IMR-90 (cell line): ENCODE results near the gene AKAP13. TPM values are rescaled to one million over a fixed set of nuclear protein-coding genes. Genes with fewer than 3 reads are reported as not detected.

ENCODE experiments used
- ATAC-seq: fragments of 200-7000 bp; cut with Tn5 transposase; 2 replicates; pipeline ENCODE4 v1.9.1; 2020; ENCODE audit warnings: low read depth, mild to moderate bottlenecking, moderate library complexity
- BruUV-seq: library from RNA; stranded (reverse); fragments of 400-500 nt; replicated peaks from 2 replicates; lab custom pipeline; 2021; lab: Mats Ljungman, UMichigan
- CTCF ChIA-PET: fragments of 300-600 bp; formaldehyde crosslinking; extraction: SDS; loops from one replicate; lab custom pipeline; 2021; ENCODE audit warnings: antibody characterized with exemption; lab: Yijun Ruan, JAX
- POLR2A ChIA-PET: fragments of 300-600 bp; sonication (Branson Sonifier 250); formaldehyde crosslinking; loops from one replicate; lab custom pipeline; 2022; ENCODE audit warnings: antibody characterized with exemption; ENCODE audit not compliant: unreplicated experiment; lab: Charles Lee
- DNase-seq: peaks from one replicate; pipeline ENCODE4 v3.0.0; 2013
- H2AFZ ChIP-seq: replicated peaks from 2 replicates; pipeline ENCODE3; 2013; ENCODE audit warnings: low read length, mild to moderate bottlenecking; ENCODE audit not compliant: poor library complexity
- H2AK5ac ChIP-seq: 2 replicates; pipeline ENCODE4 v1.6.1; 2013; ENCODE audit warnings: low read depth, low read length, inconsistent platforms
- H2AK9ac ChIP-seq: replicated peaks from 2 replicates; pipeline ENCODE3; 2013; ENCODE audit warnings: mild to moderate bottlenecking, low read depth, low read length, moderate library complexity; ENCODE audit not compliant: poor library complexity
- H2BK120ac ChIP-seq: 2 replicates; pipeline ENCODE4 v1.6.1; 2013; ENCODE audit warnings: low read depth, low read length, inconsistent platforms
- H2BK15ac ChIP-seq: 3 replicates; pipeline ENCODE4 v1.6.1; 2013; ENCODE audit warnings: low read depth, low read length, inconsistent platforms
- H2BK20ac ChIP-seq: 2 replicates; pipeline ENCODE4 v1.6.1; 2013; ENCODE audit warnings: low read depth, mild to moderate bottlenecking, inconsistent platforms, low read length, moderate library complexity
- H2BK5ac ChIP-seq: 2 replicates; pipeline ENCODE4 v1.6.1; 2013; ENCODE audit warnings: mild to moderate bottlenecking, low read depth, low read length, inconsistent platforms; ENCODE audit not compliant: poor library complexity, severe bottlenecking
- H3K14ac ChIP-seq: replicated peaks from 2 replicates; pipeline ENCODE4 v1.6.1; 2013; ENCODE audit warnings: low read depth, low read length, inconsistent platforms
- H3K18ac ChIP-seq: 2 replicates; pipeline ENCODE4 v1.6.1; 2013; ENCODE audit warnings: low read depth, low read length, control low read depth
- H3K23ac ChIP-seq: 2 replicates; pipeline ENCODE4 v1.6.1; 2013; ENCODE audit warnings: low read depth, low read length, inconsistent platforms
- H3K27ac ChIP-seq: 2 replicates; pipeline ENCODE4 v1.5.1; 2013; ENCODE audit warnings: mild to moderate bottlenecking, control low read depth, low read length; ENCODE audit not compliant: insufficient read depth
- H3K27me3 ChIP-seq: 2 replicates; pipeline ENCODE4 v1.6.1; 2013; ENCODE audit warnings: low read length; ENCODE audit not compliant: control insufficient read depth, insufficient read depth
- H3K36me3 ChIP-seq: 2 replicates; pipeline ENCODE4 v1.6.1; 2013; ENCODE audit warnings: low read length, mixed read lengths; ENCODE audit not compliant: control insufficient read depth, insufficient read depth
- H3K4ac ChIP-seq: 2 replicates; pipeline ENCODE4 v1.6.1; 2013; ENCODE audit warnings: low read depth, low read length, inconsistent platforms
- H3K4me1 ChIP-seq: 2 replicates; pipeline ENCODE4 v1.6.1; 2013; ENCODE audit warnings: low read length, mixed read lengths; ENCODE audit not compliant: control insufficient read depth, insufficient read depth
- H3K4me2 ChIP-seq: 2 replicates; pipeline ENCODE4 v1.6.1; 2013; ENCODE audit warnings: low read depth, mild to moderate bottlenecking, control low read depth, low read length, moderate library complexity
- H3K4me3 ChIP-seq: 2 replicates; pipeline ENCODE4 v1.5.1; 2013; ENCODE audit warnings: low read depth, mild to moderate bottlenecking, control low read depth, low read length, moderate library complexity; ENCODE audit not compliant: insufficient read depth
- H3K56ac ChIP-seq: 2 replicates; pipeline ENCODE4 v1.6.1; 2013; ENCODE audit warnings: low read length, inconsistent platforms; ENCODE audit not compliant: insufficient read depth; ENCODE audit errors: extremely low read depth
- H3K79me1 ChIP-seq, 2 experiments: 2 replicates each; pipeline ENCODE4 v1.6.1; 2013; ENCODE audit warnings: low read length in 2 of 2, inconsistent platforms in 1 of 2, low read depth in 1 of 2
- H3K9ac ChIP-seq: 2 replicates; pipeline ENCODE4 v1.6.1; 2013; ENCODE audit warnings: low read depth, low read length, control low read depth
- H3K9me1 ChIP-seq: 2 replicates; pipeline ENCODE4 v1.6.1; 2013; ENCODE audit warnings: low read length, inconsistent platforms; ENCODE audit not compliant: insufficient read depth
- H3K9me3 ChIP-seq: 2 replicates; pipeline ENCODE4 v1.6.1; 2013; ENCODE audit warnings: low read length; ENCODE audit not compliant: control insufficient read depth, insufficient read depth
- H4K20me1 ChIP-seq: 2 replicates; pipeline ENCODE4 v1.6.1; 2013; ENCODE audit warnings: low read length, inconsistent platforms; ENCODE audit not compliant: insufficient read depth
- H4K5ac ChIP-seq: 2 replicates; pipeline ENCODE4 v1.6.1; 2013; ENCODE audit warnings: mild to moderate bottlenecking, low read depth, low read length, control low read depth
- H4K8ac ChIP-seq, 2 experiments: 2 replicates each; pipeline ENCODE4 v1.6.1; 2013; ENCODE audit warnings: low read depth in 2 of 2, low read length in 2 of 2, control low read depth in 1 of 2, inconsistent platforms in 1 of 2
- H4K91ac ChIP-seq: 2 replicates; pipeline ENCODE4 v1.6.1; 2013; ENCODE audit warnings: low read depth, low read length, inconsistent platforms; ENCODE audit not compliant: insufficient read depth
- BHLHE40 ChIP-seq: fragments of 150-350 bp; IDR thresholded peaks from 2 replicates; pipeline ENCODE4 v1.6.1; 2016; ENCODE audit warnings: mild to moderate bottlenecking, low read depth, low read length
- CEBPB ChIP-seq: IDR thresholded peaks from 2 replicates; pipeline ENCODE4 v1.6.1; 2012; ENCODE audit warnings: low read depth, low read length, improper control_type of control experiment
- CHD1 ChIP-seq: IDR thresholded peaks from 2 replicates; pipeline ENCODE4 v1.6.1; 2012; ENCODE audit warnings: low read depth, low read length, improper control_type of control experiment
- CTCF ChIP-seq: conservative IDR thresholded peaks from 2 replicates; pipeline ENCODE4 v1.5.1; 2012; ENCODE audit warnings: mild to moderate bottlenecking, low read depth, low read length, improper control_type of control experiment
- FOS ChIP-seq: fragments of 150-350 bp; IDR thresholded peaks from 2 replicates; pipeline ENCODE4 v1.6.1; 2016; ENCODE audit warnings: low read depth, low read length
- MAFK ChIP-seq: IDR thresholded peaks from 2 replicates; pipeline ENCODE4 v1.6.1; 2012; ENCODE audit warnings: low read depth, low read length, improper control_type of control experiment
- MAZ ChIP-seq: IDR thresholded peaks from 2 replicates; pipeline ENCODE4 v1.6.1; 2012; ENCODE audit warnings: low read depth, mild to moderate bottlenecking, low read length, improper control_type of control experiment, moderate library complexity, borderline replicate concordance
- NFE2L2 ChIP-seq: fragments of 150-350 bp; IDR thresholded peaks from 2 replicates; pipeline ENCODE4 v1.6.1; 2016; ENCODE audit warnings: low read depth, mild to moderate bottlenecking, low read length
- POLR2A ChIP-seq: IDR thresholded peaks from 2 replicates; pipeline ENCODE4 v1.6.1; 2012; ENCODE audit warnings: mild to moderate bottlenecking, low read depth, low read length
- RAD21 ChIP-seq: IDR thresholded peaks from 2 replicates; pipeline ENCODE4 v1.6.1; 2012; ENCODE audit warnings: low read length, improper control_type of control experiment
- RCOR1 ChIP-seq: IDR thresholded peaks from 2 replicates; pipeline ENCODE4 v1.6.1; 2012; ENCODE audit warnings: mild to moderate bottlenecking, low read length, improper control_type of control experiment; ENCODE audit not compliant: insufficient replicate concordance
- SMC3 ChIP-seq: fragments of 150-350 bp; IDR thresholded peaks from 2 replicates; pipeline ENCODE4 v1.6.1; 2016; ENCODE audit warnings: low read depth, mild to moderate bottlenecking, antibody characterized with exemption, low read length, moderate library complexity
- USF2 ChIP-seq: fragments of 150-350 bp; IDR thresholded peaks from 2 replicates; pipeline ENCODE4 v1.6.1; 2017; ENCODE audit warnings: mild to moderate bottlenecking, antibody characterized with exemption, low read length, low read depth
- WGBS, 2 experiments: methylation state at CpG; one replicate each; pipeline versions ENCODE4 v1.1.5 to v1.1.7; 2013; ENCODE audit warnings: missing lambda C conversion rate in 2 of 2; ENCODE audit not compliant: insufficient read length in 1 of 2; ENCODE audit errors: extremely low coverage in 2 of 2; 5-methylcytosine and 5-hydroxymethylcytosine counted together
- dilution Hi-C: fragments of 300-500 bp; cut with HindIII; formaldehyde crosslinking; loops from one replicate; pipeline ENCODE4 v1.14.3; 2018; ENCODE audit warnings: low sequenced_read_pairs; ENCODE audit not compliant: unreplicated experiment
- in situ Hi-C: fragments of 300-500 bp; cut with MboI; formaldehyde crosslinking; loops from 3 replicates; pipeline ENCODE4 v1.14.3; 2019; ENCODE audit warnings: low sequenced_read_pairs, inconsistent platforms, mixed read lengths
- intact Hi-C: fragments of 100-400 bp; cut with micrococcal nuclease; formaldehyde crosslinking; loops from 2 replicates; pipeline ENCODE4 v1.10.0; 2022
- polyA plus RNA-seq, 3 experiments: library from polyadenylated mRNA; depleted of rRNA; stranded (reverse); fragments of >200 nt; gene quantifications; 2 replicates each; pipeline ENCODE4 v1.2.3, GENCODE V29; 2012; ENCODE audit warnings: low replicate concordance in 1 of 3
- total RNA-seq: library from RNA; depleted of rRNA; stranded (reverse); fragments of >200 nt; gene quantifications from 2 replicates; pipeline ENCODE4 v1.2.3, GENCODE V29; 2012

Gene AKAP13
- total and polyA plus RNA-seq, 2 of the 4 experiments (the other 2 are of a cell fraction), result 10.4 to 46.4 TPM

- Histone ChIP-seq H2BK120ac (peak overlapping the region; percentile 58), H3K4me1 (no peaks in the 10 kb centered on the region; the same call in 1 of the 2 replicates), H3K23ac (peak overlapping the region; percentile 16; the same call in 1 of the 2 replicates), H3K9me3 (no peaks in the 10 kb centered on the region), H3K4ac (peak overlapping the region; percentile 54; the same call in 1 of the 2 replicates), H3K18ac (peak overlapping the region; percentile 8; the same call in 1 of the 2 replicates), H2AFZ (no peak overlapping the region), H3K36me3 (peaks cover 11% of the 10 kb centered on the region), H3K14ac (0 out of 2 replicates have a peak overlapping the region, but pooled peaks have one; percentile 47), H2BK20ac (peak overlapping the region; percentile 31; the same call in 1 of the 2 replicates), H3K9ac (peak overlapping the region; percentile 25; the same call in 1 of the 2 replicates), H4K20me1 (no peaks in the 10 kb centered on the region; the same call in 1 of the 2 replicates), H2BK15ac (no peak overlapping the region), H2AK5ac (no peak overlapping the region; the same call in 1 of the 2 replicates), H3K27me3 (no peaks in the 10 kb centered on the region), H3K4me3 (peak overlapping the region; percentile 5; the same call in 1 of the 2 replicates), H3K27ac (no peak overlapping the region), H3K79me1 (peaks cover 10 to 27% of the 10 kb centered on the region in 2 experiments; a peak in 2 of 4 replicates), H2AK9ac (no peak overlapping the region), H3K56ac (0 out of 2 replicates have a peak overlapping the region, but pooled peaks have one; percentile 5), H4K5ac (no peak overlapping the region), H4K91ac (no peak overlapping the region), H2BK5ac (peak overlapping the region; percentile 25), H3K4me2 (peak overlapping the region; percentile 77; the same call in 1 of the 2 replicates), H4K8ac (0 out of 4 replicates have a peak overlapping the region, but pooled peaks of 1 of the 2 experiments have one; percentile 3), H3K9me1 (peaks cover 5% of the 10 kb centered on the region)
- CTCF ChIA-PET, result interaction anchor here (0.9 to 1.5 kb wide), 5 partner anchors 14 to 371 kb away, joined by 3 to 5 read pairs (median 3); no protein-coding TSS in a partner anchor
- TF ChIP-seq MAZ (no peak), NFE2L2 (peak; percentile 38; the same call in 1 of the 2 replicates), CEBPB (peak; percentile 37; the same call in 1 of the 2 replicates), RCOR1 (no peak), BHLHE40 (peak; percentile 62), POLR2A (peak; percentile 80), USF2 (no peak), MAFK (no peak; the same call in 1 of the 2 replicates), FOS (peak; percentile 98), CTCF (no peak), RAD21 (no peak), SMC3 (no peak; the same call in 1 of the 2 replicates), CHD1 (0 out of 2 replicates have a peak, but pooled peaks have one; percentile 19)
- POLR2A ChIA-PET, result no interaction called here
- intact Hi-C loops, result no loop called here
- ATAC-seq (peak; percentile 92), DNase-seq (peak; percentile 99)
- WGBS, 2 experiments, result 0% methylated on average over 1 of the region's 5 CpGs; no CpG with 5 or more reads in 1 of the 2 experiments
- in situ Hi-C loops, result no loop called here
- no TSS peak for BruUV-seq
- dilution Hi-C loops, result no loop called here
These were observed 287.4 kb downstream of the AKAP13 start for GRCh38 chr15:85667491-85668424.
